ENCODE measurements around the gene IL17C.

IL17C gene

DNA sequence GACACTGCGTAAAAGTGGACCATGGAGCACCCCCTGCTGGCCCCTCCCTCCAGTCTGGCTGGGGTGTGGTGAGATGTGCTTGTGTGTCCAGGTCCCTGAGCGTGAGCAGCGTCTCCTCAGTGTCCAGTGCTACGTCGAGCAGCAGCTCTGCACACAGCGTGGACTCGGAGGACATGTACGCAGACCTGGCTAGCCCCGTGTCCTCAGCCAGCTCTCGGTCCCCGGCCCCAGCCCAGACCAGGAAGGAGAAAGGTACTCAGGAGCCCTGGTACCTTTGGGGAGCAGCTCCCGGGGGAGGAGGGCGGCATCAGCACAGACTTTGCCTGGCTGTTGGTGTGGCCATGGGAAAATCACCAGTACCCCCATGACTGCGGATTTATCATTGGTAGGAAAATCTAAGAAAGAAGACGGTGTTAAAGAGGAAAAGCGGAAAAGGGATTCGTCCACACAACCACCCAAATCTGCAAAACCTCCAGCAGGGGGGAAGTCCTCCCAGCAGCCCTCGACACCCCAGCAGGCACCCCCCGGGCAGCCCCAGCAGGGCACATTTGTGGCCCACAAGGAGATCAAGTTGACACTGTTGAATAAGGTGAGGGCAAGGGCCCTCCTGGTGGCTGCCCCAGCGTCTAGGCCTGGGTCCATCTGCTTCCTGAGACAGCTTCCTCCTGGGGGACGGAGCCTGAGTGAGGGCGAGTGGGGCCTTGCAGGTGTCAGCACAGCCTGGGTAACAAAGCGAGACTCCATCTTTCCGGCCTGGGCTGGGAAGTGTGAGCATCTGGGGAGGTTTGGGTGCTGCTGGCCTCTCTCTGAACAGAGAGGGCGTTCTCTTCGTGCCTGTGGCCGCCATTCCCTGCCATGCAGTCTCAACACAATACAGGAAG is 10.6 kb upstream of the IL17C start:
- peak; percentile 41 for DNase-seq (ENCODE audit: low spot score)

DNA sequence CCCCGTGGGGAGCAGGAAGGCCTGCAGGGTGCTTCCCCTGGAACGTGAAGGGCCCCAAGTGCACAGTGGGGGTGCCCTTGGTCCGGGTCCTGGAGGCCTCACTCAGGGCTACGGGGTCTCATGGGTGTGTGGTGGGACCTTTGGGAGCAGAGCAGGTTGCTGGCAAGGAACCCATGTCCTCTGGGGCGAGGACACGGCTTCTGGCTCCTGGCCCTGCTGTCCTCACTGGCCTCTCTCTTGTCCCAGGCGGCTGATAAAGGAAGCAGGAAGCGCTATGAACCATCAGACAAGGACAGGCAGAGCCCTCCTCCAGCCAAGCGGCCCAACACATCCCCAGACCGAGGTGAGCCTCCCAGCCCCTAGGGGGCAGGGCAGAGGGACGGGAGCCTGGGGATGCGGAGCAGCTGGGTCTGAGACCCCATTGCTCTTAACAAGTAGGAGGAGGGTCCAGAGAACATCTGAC is 9.8 kb upstream of the IL17C start:
- DNase-seq (ENCODE audit: low spot score), result peak; percentile 75

DNA sequence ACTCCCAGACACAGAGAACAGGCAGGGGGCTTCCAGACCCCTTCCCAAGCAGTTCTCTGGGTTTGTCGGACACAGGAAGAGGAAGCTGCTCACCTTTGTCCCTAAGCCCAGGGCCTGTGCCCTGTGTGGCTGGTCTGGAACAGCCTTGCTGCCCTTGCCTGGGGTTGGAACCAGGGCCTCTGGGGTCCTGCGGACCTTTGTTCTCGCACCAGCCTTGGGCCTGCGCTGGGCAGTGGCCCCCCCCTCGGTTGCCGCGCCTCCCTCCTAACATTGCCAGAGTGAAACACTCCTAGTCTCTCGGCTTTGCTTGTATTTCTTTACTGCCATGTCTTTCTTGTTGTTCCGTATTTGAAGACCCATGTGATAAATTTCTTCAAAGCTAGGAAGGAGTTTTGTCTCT is 8.5 kb upstream of the IL17C start:
- no peak for DNase-seq (ENCODE audit: low spot score)

DNA sequence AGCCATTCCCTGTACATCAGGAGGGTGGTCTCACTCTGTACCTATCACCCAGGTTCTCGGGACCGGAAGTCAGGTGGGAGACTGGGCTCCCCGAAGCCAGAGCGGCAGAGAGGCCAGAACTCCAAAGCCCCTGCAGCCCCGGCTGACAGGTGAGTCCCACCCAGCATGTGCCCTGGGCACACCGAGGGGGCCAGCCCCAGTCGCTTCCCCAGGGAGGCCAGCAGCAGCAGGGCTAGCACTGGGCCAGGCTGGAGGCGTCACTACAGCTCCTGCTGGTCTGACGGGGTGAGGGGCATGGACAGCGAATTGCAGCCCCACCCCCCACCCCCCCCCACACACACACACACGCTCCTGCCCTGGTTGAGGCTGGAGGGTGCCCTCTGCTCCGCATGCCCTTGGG is 7.9 kb upstream of the IL17C start:
- DNase-seq (ENCODE audit: low spot score), result no peak

DNA sequence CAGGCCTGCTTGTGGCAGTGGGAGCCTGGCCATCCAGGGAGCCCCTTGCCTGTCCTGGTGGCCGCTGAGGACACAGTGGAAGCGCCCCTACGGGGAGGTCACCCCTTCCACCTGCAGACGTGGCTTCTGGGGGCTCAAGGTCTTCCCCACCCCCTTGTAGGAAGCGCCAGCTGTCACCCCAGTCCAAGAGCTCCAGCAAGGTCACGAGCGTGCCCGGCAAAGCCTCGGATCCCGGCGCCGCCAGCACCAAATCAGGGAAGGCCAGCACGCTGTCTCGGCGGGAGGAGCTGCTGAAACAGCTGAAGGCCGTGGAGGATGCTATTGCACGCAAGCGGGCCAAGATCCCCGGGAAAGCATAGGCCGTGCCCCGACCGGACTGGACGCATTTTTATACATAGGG is 7.4 kb upstream of the IL17C start:
- DNase-seq (ENCODE audit: low spot score), result no peak

DNA sequence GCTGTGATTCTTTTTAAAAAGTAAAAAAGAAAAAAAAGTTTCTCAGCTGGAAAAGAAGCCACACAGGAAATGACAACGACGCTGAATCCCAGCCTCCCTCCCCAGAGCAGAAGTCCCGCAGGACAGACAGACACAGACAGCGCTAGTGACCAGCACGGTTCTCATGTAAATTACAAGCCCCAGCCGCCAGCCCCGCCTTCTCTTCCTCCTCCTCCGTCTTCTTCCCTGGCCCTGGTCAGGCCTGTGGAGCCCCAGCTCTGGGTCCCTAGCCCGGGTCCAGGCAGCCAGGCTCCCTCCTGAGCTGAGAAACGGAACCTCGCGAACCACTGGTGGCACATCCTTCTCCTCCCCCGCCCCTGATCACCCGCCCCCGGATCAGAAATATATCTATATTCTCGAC is 7.0 kb upstream of the IL17C start:
- DNase-seq (ENCODE audit: low spot score), result no peak

DNA sequence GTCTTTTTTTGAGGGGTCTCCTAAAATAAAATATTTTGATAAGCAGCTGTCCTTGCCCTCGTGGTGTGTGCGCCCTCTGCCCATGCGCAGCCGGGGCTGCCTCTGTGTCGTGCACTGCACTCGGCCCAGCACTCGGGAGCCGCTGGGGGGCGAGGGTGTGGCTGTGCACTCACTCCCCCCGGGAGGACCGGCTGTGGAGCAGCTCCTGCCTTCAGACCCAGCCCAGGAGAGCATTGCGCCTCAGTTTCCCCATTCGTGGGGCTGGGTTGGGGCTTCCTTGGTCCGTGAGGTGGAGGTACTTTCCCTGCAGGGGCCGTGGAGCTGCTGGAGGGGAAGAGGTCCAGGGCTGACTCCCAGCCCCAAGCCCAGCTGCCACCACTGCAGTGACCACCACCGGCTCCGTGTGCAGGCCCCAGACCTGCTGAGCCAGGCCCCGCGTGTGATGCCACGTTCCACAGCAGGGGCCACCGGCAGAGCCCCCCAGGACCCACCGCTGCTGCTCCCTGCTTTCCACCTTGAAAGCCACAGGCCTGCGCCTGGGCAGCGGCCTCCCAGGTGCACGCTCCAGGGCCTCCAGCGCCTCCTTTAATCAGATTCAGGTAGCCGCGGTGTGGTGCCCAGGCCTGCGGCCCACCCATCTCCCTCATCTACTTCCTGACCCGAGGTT is 6.3 kb upstream of the IL17C start:
- DNase-seq (ENCODE audit: low spot score), result no peak

DNA sequence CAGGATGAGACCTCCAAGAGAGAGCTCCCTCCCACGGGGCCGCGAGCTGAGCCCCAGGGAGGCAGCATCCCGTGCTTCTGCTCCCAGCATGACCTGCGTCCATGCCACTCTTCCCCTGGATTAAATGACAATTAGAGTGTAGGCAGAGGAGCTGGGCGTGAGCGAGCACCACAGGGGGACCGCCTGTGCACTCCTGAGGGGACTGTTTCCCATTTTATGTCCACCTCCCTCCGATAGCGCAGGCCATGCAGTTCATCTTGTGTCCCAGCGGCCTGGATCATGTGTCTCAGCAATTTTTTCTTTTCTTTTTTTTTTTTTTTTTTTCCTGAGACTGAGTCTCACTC is 5.8 kb upstream of the IL17C start:
- DNase-seq (ENCODE audit: low spot score), result no peak

DNA sequence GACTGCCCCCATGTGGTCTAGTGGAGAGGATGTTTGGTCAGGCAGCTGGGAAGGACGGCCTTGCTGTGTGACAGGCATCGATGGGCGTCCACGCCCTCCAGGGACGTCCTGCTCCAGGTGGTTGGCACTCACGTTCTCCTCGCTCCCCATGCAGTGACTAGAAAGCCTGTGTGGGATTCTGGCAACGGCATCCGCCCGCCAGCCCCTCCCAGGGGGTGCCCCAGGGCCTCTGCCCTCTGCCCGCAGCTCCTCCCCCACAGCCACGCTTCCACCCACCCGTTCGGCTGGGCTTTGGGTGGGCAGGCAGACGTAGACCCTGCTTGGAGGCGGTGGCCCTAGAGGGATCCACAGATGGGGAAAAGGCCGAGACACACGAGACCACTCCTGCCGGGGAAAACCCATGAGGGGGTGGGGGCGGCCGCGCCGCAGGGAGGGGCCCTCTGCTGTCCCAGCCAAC is 4.7 kb upstream of the IL17C start:
- DNase-seq (ENCODE audit: low spot score), result peak; percentile 69

DNA sequence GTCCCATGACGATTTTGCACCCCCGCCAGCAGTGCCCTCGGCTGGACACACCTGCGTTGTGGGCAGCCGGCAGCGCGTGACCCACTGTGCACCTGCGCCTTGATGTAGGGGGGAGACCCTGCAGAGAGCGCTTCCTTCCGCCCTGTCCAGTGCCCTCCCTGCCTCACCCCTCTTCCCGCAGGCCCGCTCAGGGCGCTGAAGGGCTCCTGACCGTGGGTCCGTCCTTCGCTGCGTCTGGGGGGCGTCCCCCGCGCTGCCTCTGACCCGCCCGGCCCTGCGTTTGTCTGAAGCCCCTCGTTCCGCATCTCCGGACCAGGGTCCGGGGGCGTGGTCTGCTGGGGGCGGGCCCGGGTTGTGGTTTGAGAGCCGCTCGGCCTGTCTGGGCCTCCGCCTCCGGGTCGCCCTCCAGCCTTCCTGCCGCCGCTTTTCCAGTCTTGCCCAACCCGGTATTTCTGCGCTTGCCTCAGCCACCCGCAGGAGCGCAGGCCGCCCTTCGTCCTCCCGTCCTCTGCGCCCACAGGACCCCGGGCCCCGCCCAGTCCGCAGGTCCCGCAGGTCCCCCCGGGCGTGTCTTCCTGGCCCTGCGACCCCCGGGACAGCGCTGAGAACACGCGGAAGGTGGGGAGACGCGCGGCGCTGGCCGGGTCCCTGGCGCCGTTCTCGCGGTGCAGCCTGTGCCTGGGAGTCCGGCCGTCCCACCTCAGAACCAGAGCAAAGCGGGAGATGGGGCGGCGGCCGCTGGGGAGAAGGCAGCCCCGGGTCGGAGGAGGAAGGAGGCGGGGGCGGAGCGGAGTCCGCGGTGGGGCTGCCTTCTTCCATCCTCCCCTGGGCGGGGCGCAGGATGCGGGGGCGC is 4.0 kb upstream of the IL17C start:
- peak; percentile 85 for DNase-seq (ENCODE audit: low spot score)

DNA sequence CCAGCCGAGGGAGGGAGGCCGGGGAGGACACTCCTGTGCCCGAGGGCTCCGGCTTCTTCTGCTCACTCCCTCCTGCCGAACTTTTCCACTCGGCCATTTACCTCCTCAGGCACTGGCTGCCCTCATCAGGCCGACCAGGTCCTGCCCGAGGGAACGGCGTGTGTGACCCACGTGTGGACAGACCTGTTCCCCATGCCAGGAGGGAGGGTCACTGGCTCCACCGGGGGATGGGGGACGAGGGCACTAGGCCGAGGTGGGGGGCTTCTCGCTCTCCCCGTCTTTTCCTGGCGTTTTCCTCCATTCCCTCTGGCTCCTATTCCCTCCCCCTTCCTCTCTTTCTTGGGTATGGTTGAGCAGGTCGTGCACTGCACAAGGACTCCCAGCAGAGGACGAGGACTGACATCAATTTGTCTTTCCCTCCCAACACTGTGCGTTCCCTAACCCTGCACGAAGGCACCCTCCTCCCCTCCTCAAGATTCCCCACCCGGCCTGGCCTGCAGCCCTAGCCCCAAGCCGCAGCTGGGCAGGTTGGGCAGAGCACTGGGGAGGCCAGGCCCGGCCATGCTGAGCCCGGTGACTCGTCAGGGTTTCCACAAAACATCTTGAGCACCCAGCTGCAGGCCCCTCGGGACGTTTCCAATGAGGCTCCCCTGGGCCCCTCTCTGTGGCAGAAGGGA is 3.2 kb upstream of the IL17C start:
- DNase-seq (ENCODE audit: low spot score), result no peak

DNA sequence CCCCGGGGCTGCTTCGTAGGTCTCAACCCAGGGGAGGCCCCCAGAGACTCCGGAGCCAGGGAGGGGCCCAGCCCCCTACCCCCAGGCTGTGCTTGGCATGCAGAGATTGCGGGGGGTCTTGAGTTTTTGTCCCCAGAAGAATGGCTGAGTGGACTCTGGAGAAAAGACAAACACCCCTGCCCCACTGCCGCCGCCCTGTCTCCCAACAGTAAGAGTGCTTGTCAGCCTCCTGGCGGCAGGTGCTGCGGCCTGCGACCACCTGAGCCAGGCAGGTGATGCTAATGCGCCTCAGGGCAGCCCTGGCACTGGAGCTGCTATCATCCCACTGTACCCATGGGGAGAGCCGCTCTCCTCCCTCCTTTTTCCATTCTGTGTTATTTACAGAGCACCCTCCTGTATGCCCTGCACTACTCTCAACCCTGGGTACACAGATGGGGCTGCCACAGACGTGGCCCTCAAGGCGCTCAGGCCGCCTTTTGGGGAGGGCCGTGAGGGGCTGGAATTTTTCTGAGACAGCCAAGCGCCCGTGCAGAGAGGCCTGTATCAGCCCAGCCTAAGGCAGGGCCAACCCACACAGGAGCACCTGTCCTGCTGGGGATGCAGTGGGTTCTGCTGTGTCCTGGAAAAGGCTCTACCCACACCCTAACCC is 2.6 kb upstream of the IL17C start:
- DNase-seq (ENCODE audit: low spot score), result no peak

DNA sequence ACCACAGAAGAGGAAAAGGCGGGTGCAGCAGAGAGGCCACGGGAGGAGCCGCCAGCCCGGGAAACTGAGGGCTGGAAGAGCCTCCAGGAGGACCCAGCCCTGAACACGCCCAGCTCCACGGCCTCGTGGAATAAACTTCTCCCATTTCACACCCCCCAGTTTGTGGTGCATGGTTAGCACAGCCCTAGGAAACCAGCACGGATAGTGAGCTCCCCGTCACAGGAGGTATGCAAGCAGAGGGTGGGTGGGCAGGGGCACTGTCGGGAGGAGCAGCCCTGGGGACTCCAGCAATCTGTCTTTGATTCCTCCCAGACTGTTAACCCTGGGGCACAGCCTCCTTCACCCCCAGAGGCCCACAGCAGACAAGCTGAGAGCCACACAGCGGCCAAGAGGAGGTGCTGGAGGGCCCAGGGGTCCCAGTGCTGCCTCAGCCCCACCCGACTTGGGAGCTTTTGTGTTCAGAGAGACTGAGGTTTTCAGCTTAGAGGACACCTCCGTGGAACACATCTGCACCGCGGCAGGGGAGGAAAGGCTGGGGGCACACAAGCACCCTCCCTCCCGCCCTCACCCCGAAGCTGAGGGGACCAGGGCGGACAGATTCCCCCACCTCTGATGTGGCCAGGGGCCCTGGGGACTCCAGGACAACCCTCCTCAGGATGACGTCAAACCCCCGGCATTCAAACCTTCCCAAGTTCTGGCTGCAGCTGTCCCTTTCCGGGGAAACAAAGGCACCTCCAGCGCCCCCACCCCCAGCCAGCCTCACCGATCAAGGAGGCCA is 1.7 kb upstream of the IL17C start:
- no peak for DNase-seq (ENCODE audit: low spot score)

DNA sequence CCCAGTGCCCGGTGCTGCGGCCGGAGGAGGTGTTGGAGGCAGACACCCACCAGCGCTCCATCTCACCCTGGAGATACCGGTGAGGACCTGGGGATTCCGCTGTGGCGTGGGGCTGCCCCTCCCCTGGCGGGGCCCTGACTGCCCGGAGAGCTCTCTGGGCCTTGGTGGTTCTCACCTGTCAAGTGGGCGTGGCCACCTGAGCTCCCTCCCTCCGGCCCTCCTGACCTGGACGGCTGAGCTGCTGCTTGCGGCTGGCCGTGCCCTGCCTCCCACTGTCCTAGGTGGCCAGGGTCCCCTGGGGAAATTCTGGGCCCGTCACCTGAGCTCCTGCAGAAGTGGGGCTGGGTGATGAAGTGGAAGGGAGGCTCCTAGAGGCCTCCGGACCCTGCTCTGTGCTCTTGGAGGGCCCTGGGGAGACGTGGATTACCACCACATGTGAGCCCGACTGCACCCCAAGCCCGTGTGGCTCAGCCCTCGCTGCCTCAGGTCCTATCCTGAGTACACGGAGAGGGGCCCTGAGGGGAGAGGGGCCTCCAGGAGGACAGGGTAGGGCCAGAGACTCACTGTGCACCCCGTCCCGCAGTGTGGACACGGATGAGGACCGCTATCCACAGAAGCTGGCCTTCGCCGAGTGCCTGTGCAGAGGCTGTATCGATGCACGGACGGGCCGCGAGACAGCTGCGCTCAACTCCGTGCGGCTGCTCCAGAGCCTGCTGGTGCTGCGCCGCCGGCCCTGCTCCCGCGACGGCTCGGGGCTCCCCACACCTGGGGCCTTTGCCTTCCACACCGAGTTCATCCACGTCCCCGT is 1.1 kb downstream of the IL17C start:
- DNase-seq (ENCODE audit: low spot score), result peak; percentile 61

DNA sequence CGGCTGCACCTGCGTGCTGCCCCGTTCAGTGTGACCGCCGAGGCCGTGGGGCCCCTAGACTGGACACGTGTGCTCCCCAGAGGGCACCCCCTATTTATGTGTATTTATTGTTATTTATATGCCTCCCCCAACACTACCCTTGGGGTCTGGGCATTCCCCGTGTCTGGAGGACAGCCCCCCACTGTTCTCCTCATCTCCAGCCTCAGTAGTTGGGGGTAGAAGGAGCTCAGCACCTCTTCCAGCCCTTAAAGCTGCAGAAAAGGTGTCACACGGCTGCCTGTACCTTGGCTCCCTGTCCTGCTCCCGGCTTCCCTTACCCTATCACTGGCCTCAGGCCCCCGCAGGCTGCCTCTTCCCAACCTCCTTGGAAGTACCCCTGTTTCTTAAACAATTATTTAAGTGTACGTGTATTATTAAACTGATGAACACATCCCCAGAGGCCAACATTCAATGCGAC is 1.7 kb downstream of the IL17C start:
- DNase-seq (ENCODE audit: low spot score), result no peak

DNA sequence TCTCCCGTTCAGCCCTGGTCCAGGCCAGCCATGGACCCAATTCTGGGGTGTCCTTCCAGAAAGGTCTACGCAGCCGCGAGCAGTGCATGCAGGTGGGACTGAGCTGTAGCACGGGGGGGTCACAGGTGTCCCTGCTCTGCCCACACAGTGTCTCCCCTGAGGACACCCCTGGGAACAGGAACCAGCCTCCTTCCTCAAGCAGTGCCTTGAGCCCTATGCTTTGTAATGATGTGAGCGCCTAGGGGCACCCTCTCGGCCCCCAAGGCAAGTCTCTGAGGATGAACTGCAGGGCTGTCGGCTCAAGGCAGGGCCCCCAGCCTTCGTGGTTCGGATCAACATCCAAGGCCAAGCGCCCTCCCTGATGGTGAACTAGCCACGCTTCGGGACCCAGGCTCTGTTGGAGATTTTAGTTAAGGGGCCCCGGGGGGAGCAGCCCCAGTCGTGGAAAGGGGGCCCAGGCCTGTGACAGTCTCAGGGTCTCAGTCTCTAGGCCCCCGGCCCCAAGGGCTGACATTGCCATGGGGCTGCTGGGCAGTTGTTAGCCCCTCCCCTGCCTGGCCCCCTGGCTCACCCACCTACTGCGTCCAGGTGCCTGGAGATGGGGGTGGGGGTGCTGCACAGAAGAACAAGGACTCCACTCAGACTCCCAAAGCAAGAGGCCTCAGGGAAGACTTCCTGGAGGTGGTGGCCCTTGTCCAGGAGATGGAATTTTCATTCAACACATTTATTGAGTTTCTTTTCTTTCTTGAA is 2.3 kb downstream of the IL17C start:
- no peak for DNase-seq (ENCODE audit: low spot score)

DNA sequence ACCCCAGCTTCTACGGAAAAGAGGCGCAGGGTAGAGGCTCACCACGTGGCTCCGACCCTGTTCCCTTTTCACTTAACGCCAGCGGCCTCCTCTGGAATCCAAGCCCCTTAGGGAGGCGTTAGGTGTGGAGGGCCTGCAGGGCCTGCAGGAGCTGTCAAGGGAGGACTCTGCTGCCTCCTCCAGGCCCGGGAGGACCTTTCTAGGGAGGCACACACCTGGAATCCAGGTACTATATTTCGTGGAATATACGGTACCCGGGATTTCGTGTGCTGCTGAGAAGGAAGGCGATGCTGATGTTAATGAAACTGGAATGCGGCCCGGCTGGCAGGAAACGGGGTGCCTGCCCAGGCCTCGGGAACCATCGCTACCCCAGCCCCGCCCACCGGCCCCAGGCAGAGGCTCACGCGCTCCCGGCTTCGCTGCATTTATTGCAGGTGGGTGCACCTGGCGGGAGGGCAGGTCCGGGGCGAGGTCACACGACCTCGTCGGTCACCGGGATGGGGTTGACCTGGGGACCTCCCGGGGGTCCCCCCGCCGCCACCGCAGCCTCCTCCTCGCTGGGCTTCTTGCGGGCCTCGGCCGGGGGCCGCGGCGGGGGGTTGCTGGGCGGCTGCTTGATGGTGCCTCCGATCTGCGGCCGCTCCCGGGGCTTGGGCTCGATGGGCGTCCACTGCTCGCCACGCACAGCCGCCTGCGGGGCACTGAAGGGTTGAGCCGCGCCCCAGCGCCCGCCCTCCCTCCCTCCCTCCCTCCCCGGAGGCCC is 4.7 kb downstream of the IL17C start:
- DNase-seq (ENCODE audit: low spot score), result no peak

DNA sequence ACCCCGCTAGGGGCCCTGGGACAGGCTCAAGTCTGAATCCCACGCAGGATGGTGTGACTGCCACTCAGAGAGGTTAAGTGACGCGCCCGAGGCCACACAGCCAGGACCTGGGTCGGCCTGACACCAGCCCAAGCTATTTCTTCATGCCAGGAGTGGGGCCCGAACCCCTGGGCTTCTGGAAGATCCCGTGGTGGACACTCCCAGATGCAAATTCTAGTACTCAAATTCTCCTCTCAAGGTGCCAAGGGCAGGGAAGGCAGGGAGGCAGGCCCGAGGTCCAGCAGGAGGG is 5.2 kb downstream of the IL17C start:
- no peak for DNase-seq (ENCODE audit: low spot score)

DNA sequence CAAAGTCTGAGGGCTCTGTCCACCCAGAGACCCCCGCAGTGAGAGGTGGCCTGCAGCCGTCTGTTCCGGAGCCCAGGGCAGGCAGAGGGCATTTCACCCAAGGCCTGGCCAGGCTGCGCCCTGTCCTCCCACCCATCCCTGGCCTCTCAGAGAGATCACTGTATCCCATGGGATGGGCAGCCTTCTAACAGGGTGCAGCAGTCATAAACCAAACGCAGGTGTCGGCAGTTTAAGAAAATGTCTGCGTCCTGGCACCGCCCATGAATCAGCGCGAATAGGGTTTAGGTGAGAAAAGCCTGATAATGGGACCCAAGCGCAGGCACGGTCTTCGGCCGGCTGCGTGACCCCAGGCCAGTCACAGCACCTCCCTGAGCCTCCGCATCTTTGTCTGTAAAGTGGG is 7.1 kb downstream of the IL17C start:
- DNase-seq (ENCODE audit: low spot score), result no peak

Data from ecto neural progenitor cell (in vitro differentiated cells).